HEK293 (cell line): ENCODE data around the gene ARL8B.

Source experiments
- CTCF ChIA-PET: fragments of 350-600 bp; formaldehyde crosslinking; extraction: SDS; loops from one replicate; lab custom pipeline; 2021; ENCODE audit warnings: antibody characterized with exemption; lab: Yijun Ruan, JAX
- POLR2A ChIA-PET: fragments of 300-600 bp; formaldehyde crosslinking; extraction: SDS; loops from one replicate; lab custom pipeline; 2020; ENCODE audit warnings: antibody characterized with exemption, inconsistent platforms; lab: Yijun Ruan, JAX
- H3K27ac ChIP-seq: fragments of 200-500 bp; sonication (Bioruptor generic); 2 replicates; pipeline ENCODE4 v1.5.1; 2014; ENCODE audit warnings: low read depth, low read length, control low read depth, inconsistent platforms; ENCODE audit errors: extremely low read depth
- H3K36me3 ChIP-seq, 2 experiments: fragments of 200-500 bp in 1 of 2; sonication (Bioruptor generic) in 1 of 2; 1 replicate in 1 of 2; 2 replicates in 1 of 2; pipeline ENCODE4 v1.5.1; 2014 to 2017; ENCODE audit warnings: inconsistent platforms in 2 of 2, low read length in 2 of 2; ENCODE audit not compliant: control insufficient read depth in 2 of 2, insufficient read depth in 1 of 2
- H3K4me1 ChIP-seq: fragments of 200-500 bp; sonication (Bioruptor generic); 2 replicates; pipeline ENCODE4 v1.5.1; 2014; ENCODE audit warnings: mild to moderate bottlenecking, low read length, inconsistent platforms; ENCODE audit not compliant: control insufficient read depth, insufficient read depth
- H3K4me3 ChIP-seq: 2 replicates; pipeline ENCODE4 v1.5.1; 2011; ENCODE audit warnings: low read depth, mild to moderate bottlenecking, control low read depth, low read length, moderate library complexity
- H3K9me3 ChIP-seq: fragments of 200-500 bp; sonication (Bioruptor generic); 2 replicates; pipeline ENCODE4 v1.5.1; 2014; ENCODE audit warnings: low read depth, low read length, inconsistent platforms; ENCODE audit not compliant: control insufficient read depth, insufficient read depth
- ATF2 ChIP-seq: fragments of 450-650 bp; formaldehyde crosslinking; IDR thresholded peaks from 2 replicates; pipeline ENCODE4 v1.5.1; 2016; ENCODE audit warnings: missing biosample characterization, missing genetic modification characterization, low read depth
- KLF17 ChIP-seq: fragments of 450-650 bp; formaldehyde crosslinking; IDR thresholded peaks from 2 replicates; pipeline ENCODE4 v1.5.1; 2016; ENCODE audit warnings: missing biosample characterization, missing genetic modification characterization
- MYNN ChIP-seq: fragments of 450-650 bp; formaldehyde crosslinking; IDR thresholded peaks from 2 replicates; pipeline ENCODE4 v1.5.1; 2016; ENCODE audit warnings: missing biosample characterization, missing genetic modification characterization, borderline replicate concordance
- PATZ1 ChIP-seq: fragments of 450-650 bp; formaldehyde crosslinking; IDR thresholded peaks from 2 replicates; pipeline ENCODE4 v1.5.1; 2016; ENCODE audit warnings: missing biosample characterization, missing genetic modification characterization
- PRDM2 ChIP-seq: fragments of 450-650 bp; formaldehyde crosslinking; IDR thresholded peaks from 2 replicates; pipeline ENCODE4 v1.5.1; 2016; ENCODE audit warnings: missing biosample characterization, missing genetic modification characterization, borderline replicate concordance
- REST ChIP-seq: fragments of 450-650 bp; formaldehyde crosslinking; IDR thresholded peaks from 2 replicates; pipeline ENCODE4 v1.5.1; 2016; ENCODE audit warnings: missing biosample characterization, missing genetic modification characterization
- SCRT2 ChIP-seq: fragments of 450-650 bp; formaldehyde crosslinking; IDR thresholded peaks from 2 replicates; pipeline ENCODE4 v1.5.1; 2016; ENCODE audit warnings: missing biosample characterization, missing genetic modification characterization
- SP2 ChIP-seq: fragments of 450-650 bp; formaldehyde crosslinking; IDR thresholded peaks from 2 replicates; pipeline ENCODE4 v1.5.1; 2016; ENCODE audit warnings: missing biosample characterization, missing genetic modification characterization
- SP7 ChIP-seq: fragments of 450-650 bp; formaldehyde crosslinking; IDR thresholded peaks from 2 replicates; pipeline ENCODE4 v1.5.1; 2016; ENCODE audit warnings: missing biosample characterization, missing genetic modification characterization
- WT1 ChIP-seq: fragments of 450-650 bp; formaldehyde crosslinking; IDR thresholded peaks from 2 replicates; pipeline ENCODE4 v1.5.1; 2016; ENCODE audit warnings: missing biosample characterization, missing genetic modification characterization
- ZBTB8A ChIP-seq: fragments of 450-650 bp; formaldehyde crosslinking; IDR thresholded peaks from 2 replicates; pipeline ENCODE4 v1.5.1; 2016; ENCODE audit warnings: missing biosample characterization, missing genetic modification characterization
- ZFP37 ChIP-seq: fragments of 450-650 bp; formaldehyde crosslinking; IDR thresholded peaks from 2 replicates; pipeline ENCODE4 v1.5.1; 2016; ENCODE audit warnings: missing biosample characterization, missing genetic modification characterization
- ZNF169 ChIP-seq: fragments of 450-650 bp; formaldehyde crosslinking; IDR thresholded peaks from 2 replicates; pipeline ENCODE4 v1.5.1; 2016; ENCODE audit warnings: missing biosample characterization, missing genetic modification characterization
- ZNF174 ChIP-seq: fragments of 450-650 bp; formaldehyde crosslinking; IDR thresholded peaks from 2 replicates; pipeline ENCODE4 v1.5.0; 2017; ENCODE audit warnings: missing biosample characterization, mild to moderate bottlenecking, missing genetic modification characterization
- ZNF214 ChIP-seq: fragments of 450-650 bp; formaldehyde crosslinking; IDR thresholded peaks from 2 replicates; pipeline ENCODE4 v1.5.1; 2017; ENCODE audit warnings: missing biosample characterization, mild to moderate bottlenecking, missing genetic modification characterization, borderline replicate concordance
- ZNF24 ChIP-seq: fragments of 450-650 bp; formaldehyde crosslinking; IDR thresholded peaks from 2 replicates; pipeline ENCODE4 v1.5.1; 2016; ENCODE audit warnings: missing biosample characterization, missing genetic modification characterization
- ZNF354C ChIP-seq: fragments of 450-650 bp; formaldehyde crosslinking; IDR thresholded peaks from 2 replicates; pipeline ENCODE4 v1.5.1; 2016; ENCODE audit warnings: missing biosample characterization, missing genetic modification characterization, low read depth, borderline replicate concordance
- ZNF366 ChIP-seq: fragments of 450-650 bp; formaldehyde crosslinking; conservative IDR thresholded peaks from 2 replicates; pipeline ENCODE4 v1.5.1; 2016; ENCODE audit warnings: missing biosample characterization, missing genetic modification characterization
- ZNF529 ChIP-seq: fragments of 450-650 bp; formaldehyde crosslinking; IDR thresholded peaks from 2 replicates; pipeline ENCODE4 v1.5.1; 2017; ENCODE audit warnings: missing genetic modification characterization, missing biosample characterization; ENCODE audit not compliant: insufficient replicate concordance
- ZNF549 ChIP-seq: fragments of 450-650 bp; IDR thresholded peaks from 2 replicates; pipeline ENCODE4 v1.5.1; 2018; ENCODE audit warnings: missing biosample characterization, missing genetic modification characterization, mild to moderate bottlenecking, inconsistent platforms, moderate library complexity

The ARL8B gene

GRCh38 chr3:5187156-5187919 lies 65.2 kb downstream of the ARL8B start, which contains the start of gene EDEM1:
EDEM1 (plus strand) TSS chr3:5187707; CDS start chr3:5187806, 99 bp downstream.
- peaks cover 0 to 10% of the 10 kb centered on the region in 2 experiments; a peak in 1 of 3 replicates for H3K36me3 ChIP-seq
- ChIA-PET POLR2A (interaction anchor here (0.5 to 1.4 kb wide), 3 partner anchors 64 to 202 kb away, joined by 3 to 5 read pairs (median 5); no protein-coding TSS in a partner anchor), CTCF (interaction anchor here (0.7 to 1.1 kb wide), 2 partner anchors 65 to 132 kb away, joined by 3 to 4 read pairs; partner anchors contain the start of gene ARL8B)
- no peaks in the 10 kb centered on the region for H3K9me3 ChIP-seq
- H3K4me3 ChIP-seq, result peak within 1 kb of the TSS; percentile 92
- 0 out of 2 replicates have a peak, but pooled peaks cover 2% of the 10 kb centered on the region for H3K4me1 ChIP-seq
- peak within 1 kb of the TSS; percentile 86 for H3K27ac ChIP-seq
- TF ChIP-seq ZNF174 (tag by site-specific recombination) (no peak), REST (no peak), SCRT2 (tag by site-specific recombination) (no peak), SP2 (tag by site-specific recombination) (peak; percentile 71), ZNF24 (tag by site-specific recombination) (no peak), SP7 (peak; percentile 16; the same call in 1 of the 2 replicates), PRDM2 (tag by site-specific recombination) (no peak), KLF17 (peak; percentile 19; the same call in 1 of the 2 replicates), PATZ1 (peak; percentile 77), ZNF354C (tag by site-specific recombination) (no peak), ZNF529 (tag by site-specific recombination) (no peak), ZNF549 (tag by site-specific recombination) (no peak), MYNN (tag by site-specific recombination) (no peak), ZNF169 (tag by site-specific recombination) (no peak), ATF2 (tag by site-specific recombination) (no peak), ZBTB8A (tag by site-specific recombination) (peak; percentile 82), ZNF214 (tag by site-specific recombination) (no peak), WT1 (tag by site-specific recombination) (no peak), ZNF366 (tag by site-specific recombination) (no peak), ZFP37 (tag by site-specific recombination) (no peak)
